HG02678 (cell line): ENCODE data around the gene SLC25A24.
"Not testable (repeated sequence)": the region's sequence is repeated elsewhere in the genome, so short reads cannot be mapped to it uniquely, and the experiment has no call there.

Experiments
- ATAC-seq: cut with Tn5 transposase; IDR thresholded peaks from one replicate; pipeline ENCODE4 v1.9.1; 2021; ENCODE audit warnings: mild to moderate bottlenecking, moderate library complexity; ENCODE audit not compliant: unreplicated experiment

The SLC25A24 gene

DNA sequence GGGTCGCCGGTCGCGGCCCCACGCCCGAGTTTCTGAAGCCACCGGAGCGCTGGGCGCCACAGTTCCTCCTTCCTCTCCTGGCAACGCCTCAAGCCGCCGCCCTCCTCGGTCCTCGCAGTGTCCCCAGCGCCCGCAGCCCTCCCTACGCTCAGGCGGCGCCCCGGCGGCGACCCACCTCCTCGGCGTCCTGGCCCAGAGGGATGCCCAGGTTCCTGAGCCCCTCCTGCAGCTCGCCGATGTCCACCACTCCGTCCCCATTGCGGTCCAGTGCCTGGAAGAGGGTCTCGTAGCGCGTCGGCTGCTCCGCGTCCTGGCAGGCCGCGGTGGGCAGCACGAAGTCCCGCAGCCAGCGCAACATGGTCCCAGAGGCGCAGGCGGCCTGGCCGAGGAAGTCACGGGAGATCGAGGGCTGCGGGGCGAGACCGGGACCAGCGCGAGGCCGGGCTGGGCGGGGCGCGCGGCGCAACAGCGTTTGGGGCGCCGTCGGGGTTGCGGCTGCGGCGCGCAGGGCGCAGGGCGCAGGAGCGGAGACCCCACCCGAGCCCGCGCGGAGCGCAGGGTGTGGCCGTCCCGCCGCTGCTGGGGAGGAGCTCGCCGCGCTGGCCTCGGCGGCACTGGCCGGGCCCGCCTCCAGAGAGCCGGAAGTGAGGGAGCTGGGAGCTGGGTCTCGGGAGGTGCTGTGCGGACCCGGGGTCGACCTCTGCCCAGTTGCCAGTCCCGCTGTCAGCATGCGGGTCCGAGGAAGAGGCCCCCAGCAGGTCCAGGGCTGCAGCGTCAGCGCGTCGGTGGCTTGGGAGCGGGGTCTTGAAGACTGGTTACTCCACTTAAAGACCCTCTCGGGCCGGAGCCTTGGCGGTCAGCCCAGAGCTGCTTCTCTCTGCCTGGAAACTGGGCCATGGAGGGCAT, at the start of gene SLC25A24:
TSS of gene SLC25A24 (minus strand) at position 563 of the 906 bp plus-strand sequence. CDS start at position 358, 205 bp downstream.
- peak; percentile 84 for ATAC-seq

DNA sequence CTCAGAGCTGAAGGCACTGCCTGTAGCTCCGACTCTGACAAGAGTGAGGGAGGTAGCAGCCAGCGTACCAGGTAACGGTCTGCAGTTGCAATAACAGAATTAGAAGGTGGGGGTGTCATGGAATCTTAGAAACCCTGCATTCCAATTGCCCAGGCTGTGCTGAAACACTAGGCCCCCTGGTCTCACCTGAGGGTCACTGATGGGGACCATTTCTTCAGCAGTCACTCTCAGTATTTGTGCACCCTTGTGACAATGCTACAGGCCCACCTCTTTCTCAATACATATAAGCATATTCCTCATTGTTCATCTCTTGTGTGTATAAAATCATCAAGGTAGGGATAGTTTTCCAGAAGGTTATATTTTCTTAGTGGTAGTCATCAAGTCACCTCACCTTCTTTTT, 43.8 kb upstream of the SLC25A24 start, which contains the start of gene NBPF4:
TSS of gene NBPF4 (minus strand) at position 101 of the 400 bp plus-strand sequence. CDS start 315 bp downstream, outside the sequence.
- ATAC-seq: not testable (repeated sequence)

DNA sequence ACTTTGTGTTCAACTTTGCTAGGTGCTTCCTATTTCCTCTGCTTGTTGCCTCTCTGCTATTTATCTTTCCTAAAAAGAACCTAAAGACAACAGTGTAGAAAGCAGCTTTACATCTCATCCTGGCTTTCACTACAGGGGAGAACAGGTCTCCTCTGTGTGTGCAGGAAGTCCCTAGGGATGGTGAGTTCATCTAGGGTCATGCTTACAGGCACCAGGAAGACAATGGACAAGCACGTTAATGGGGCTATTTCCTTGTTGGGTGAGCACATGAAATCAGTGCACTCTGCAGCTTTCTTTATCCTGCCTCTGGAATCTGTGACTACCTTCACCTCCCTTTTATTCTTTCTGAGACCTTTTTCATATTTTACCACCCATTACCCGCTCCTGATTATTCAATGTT, 39.3 kb upstream of the SLC25A24 start:
- not testable (repeated sequence) for ATAC-seq

DNA sequence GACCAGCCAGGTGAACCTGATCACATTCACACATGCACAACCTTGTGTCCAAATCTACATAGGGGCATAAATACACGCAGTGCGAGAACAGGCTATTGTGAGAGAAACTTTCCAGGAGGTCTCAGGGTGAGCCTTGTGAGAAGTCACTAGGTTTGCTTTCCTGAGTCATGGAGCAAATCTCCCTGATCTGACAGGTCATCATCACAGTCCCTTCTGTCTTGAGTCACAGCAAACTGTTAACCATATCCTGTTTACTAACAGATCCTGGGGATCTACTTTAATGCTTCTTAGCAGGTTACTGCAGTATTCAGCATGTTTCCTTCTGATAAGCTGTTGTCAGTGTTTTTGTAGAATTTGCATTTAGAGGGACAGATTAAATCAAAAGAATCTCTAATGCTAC, 35.2 kb upstream of the SLC25A24 start:
- not testable (repeated sequence) for ATAC-seq

DNA sequence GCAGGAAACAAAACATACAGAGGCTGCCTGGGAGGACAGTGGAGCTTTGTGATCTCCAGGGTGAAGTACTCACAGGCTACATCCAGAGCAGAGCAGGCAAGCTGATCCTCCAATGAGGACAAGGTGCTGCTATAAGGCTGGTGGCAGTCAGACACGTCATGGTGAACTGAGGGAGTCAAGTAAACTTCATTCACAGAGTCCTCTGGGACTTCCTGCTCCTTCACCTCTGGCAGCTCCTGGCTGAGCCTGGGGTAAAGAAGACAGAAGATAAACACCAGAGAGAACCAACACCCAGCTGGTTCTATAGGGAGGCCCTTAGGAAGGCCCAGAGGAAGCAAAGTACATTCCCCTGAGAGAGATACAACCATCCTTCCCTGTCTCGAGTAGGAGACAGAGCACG, 32.0 kb upstream of the SLC25A24 start:
- not testable (repeated sequence) for ATAC-seq

DNA sequence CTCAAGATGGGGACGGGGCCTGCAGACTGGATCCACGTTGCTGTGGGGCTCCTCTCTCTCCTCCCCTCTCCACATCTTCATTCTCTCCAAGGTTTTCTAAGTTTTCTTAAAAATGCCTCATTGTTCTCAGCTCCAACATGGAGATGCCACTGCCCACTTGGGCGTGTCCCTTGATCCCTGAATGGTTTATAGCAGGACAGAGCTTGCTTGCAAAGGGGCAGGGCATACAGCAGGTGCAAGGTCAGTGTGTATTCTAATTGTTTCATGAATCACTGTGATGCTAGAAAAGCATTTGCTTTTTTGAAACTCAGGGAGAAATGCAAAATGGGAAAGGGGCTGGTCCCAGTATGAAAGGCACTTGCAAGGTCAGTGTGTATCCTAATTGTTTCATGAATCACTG, 29.8 kb upstream of the SLC25A24 start:
- not testable (repeated sequence) for ATAC-seq

DNA sequence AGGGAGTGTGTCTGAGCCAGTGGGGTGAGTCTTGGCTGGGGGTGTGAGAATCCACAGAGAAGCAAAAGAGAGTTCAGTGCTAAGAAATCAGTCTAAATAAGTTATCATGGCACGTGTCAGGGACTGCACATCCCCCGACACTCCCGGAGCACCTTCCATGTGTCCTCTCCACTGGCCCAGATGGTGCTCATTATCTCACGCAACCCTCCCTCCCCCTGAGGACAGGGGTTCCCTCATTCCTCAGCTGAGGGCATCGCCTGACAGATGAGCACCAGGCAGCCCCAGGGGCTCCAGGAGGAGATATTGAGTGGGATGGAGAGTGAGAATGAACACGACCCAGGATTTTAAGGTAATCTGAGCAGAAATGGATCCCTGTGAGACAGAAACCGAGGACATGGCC, 27.6 kb upstream of the SLC25A24 start:
- not testable (repeated sequence) for ATAC-seq

DNA sequence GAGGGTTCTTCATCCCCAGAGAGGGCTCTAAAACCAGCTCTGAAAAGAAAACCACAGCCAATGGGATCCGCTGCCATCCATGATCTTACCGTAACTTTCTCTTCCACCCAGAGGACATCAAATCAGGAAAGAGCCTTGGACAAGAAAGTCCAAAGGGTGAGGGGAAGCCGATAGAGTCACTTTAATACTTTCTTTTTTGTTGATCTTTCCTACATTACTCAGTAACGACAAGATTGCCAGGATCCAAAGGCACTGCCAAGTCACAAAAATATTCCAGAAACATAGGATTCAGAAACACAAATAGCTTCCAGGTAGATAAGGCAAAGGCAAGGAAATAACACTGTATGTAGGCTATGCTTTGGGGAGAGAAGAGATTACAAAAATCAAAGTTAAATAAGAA, 26.7 kb upstream of the SLC25A24 start:
- not testable (repeated sequence) for ATAC-seq

DNA sequence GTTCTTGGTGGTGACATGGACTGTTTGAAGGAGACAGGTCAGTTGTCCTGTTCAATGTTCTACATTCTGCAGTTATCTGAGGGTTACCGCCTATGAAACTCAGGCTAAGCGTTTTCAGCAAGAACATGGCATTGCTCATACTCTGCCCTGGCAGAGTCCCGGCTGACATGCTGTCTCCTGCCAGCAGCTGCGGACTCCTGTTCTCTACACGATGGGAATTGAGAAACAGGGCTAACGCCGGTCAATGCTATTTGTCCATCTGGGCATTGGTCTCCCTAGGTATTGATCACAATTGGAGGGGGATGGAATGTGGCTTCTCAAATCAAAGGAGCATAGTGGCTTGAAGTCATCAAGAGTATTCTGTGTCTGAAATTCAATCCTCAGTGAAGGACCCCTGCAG, 23.1 kb upstream of the SLC25A24 start:
- not testable (repeated sequence) for ATAC-seq

DNA sequence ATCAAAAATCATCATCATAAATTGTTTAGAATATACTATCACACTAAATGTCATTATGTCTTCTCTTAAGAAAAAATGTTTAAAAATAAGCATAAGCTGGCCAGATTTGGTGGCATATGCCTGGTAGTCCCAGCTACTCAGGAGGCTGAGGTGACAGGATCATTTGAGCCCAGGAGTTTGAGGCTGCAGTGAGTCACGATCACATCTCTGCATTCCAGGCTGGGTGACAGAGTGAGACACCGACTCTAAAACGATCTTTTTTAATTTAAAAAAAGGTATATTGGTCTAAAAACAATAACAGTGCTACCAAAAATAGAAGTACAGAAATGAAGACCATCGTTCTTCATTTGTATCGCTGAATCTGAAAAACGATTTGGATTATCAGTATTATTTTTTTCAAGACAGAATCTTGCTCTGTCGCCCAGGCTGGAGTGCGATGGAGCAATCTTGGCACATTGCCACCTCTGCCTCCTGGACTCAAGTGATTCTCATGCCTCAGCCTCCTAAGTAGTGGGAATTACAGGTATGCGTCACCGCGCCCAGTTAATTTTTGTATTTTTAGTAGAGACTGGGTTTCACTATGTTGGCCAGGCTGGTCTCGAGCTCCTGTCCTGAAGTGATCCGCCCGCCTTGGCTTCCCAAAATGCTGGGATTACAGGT, 17.5 kb upstream of the SLC25A24 start:
- ATAC-seq: not testable (repeated sequence)

DNA sequence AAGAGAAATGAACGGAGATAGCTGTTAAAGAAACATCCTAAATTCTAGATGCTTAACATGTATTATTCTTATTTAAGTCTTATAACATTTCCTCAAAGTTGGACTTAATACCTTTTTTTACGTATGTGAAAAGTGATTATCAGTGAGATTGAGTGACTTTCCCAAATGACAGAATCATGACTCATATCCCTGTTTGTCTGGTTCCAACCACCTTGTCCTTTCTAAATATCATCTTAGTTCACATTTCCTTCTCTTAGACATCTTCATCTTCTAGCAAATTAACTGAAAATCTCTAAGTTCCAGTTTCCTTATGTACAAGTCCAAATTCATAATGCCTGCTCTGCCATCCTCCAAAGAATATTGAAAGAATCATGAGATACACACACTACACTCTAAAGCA, 16.9 kb upstream of the SLC25A24 start:
- not testable (repeated sequence) for ATAC-seq

DNA sequence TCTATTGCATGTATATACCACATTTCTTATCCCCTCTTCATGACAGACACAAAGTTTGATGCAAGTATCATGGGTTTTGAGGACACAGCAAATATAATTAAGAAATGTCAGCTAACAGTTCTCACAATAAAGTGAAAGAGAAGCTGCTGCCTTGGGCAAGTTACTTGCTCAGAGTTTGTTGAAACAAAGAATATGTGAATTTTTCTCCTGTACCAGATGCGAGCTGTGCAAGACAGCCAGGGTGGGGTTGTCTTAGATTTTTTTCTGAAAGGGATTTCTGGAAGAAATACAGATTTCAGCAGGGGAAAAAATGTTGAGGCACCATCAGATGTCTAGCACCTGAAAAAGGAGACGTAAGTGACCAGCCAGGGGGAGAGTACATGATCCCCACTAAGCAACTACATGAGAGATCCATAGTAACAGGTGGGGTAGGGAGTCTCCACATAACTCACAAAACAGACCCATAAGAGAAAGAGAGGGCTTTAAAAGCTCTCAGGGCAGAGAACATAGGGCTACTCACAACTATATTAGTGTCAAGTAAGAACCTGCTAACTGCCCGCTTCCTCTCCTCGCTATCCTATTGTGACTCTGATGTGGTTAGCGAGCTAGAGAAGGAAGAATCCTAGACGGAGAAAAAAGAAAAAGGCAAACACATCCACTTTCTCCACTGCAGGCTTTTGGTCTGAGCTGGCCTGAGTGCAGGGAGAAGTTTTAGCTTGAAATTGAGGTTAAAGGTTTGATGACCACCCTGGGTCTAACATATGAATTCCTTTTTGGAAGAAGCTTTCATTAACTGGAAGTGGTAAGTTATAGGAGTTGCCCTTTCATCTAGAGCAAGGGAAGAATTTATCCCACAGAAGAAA, 16.1 kb upstream of the SLC25A24 start:
- not testable (repeated sequence) for ATAC-seq

DNA sequence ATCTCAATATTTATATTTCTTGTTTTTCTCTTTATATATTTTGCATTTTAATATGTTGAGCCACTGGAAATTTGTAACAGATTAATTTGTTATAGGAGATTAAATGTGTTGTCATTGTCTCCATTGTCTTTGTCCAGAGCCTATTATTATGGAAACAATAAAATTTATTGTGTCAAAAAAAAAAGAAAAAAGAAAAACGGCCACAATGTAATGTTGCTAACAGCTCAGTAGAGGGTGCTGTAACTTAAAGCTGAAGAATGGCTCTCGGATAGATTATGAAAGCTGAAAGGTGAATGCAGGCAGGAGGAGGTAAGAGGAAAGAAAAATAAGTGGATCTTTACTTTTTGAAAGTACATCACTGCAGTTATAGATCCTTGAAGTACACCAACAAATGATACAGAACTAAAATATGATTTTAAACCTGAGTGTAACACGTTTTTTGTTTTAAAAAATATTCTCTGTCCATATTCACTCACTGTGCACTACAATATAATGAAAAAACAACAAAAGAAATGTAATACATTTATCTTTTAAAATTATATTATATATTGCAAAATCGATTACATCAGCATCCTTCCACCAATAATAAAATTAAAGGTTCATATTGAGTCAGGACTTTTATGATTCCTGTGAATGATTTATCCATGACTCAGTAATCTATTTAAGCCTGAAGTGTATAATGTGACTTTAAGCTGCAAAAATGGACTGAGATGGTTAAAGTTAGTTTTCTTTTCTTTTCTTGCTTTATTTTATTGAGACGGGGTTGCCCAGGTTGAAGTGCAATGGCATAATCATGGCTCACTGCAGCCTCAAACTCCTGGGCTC, 14.7 kb upstream of the SLC25A24 start:
- peak; percentile 67 for ATAC-seq

DNA sequence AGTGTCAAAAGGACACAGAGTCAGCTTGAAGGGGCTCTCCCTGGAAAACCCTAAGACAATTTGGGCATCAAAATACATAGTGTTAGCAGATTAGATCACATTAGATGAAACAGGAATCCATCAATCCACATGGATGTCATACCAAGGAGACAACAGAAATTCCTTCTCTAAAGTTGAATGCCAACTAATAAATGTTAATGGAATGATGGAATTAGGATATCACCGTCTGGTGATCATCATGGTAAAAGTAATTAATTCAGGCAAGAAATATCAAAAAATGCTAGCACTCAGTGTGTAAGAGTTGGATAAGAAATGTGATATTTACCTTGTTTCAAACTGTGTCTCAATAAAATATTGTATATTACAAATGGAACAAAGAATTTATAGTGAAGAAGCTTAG, 10.9 kb upstream of the SLC25A24 start:
- no peak for ATAC-seq

DNA sequence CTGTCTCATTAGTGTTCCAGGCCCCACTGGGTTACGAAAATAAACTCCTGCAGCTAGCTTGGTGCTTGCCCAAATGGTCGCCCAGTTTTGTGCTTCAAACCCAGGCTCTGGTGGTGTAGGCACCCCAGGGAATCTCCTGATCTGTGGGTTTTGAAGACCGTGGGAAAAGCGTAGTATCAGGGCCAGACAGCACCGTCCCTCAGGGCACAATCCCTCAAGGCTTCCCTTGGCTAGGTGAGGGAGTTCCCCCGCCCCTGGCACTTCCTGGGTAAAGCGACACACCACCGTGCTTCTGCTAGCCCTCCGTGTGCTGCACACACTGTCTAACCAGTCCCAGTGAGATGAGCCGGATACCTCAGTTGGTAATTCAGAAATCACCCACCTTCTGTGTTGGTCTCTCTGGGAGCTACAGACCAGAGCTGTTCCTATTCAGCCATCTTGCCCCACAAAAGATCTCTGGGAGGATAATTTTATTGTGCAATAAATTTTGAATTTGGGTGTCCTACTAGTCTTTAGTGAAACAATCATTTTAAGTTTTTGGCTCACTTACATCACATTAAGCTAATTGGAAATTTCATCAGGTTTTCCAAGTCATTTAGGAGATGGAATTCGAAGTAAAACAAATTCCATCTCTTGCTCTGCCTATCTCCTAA, 9.4 kb upstream of the SLC25A24 start:
- no peak for ATAC-seq

DNA sequence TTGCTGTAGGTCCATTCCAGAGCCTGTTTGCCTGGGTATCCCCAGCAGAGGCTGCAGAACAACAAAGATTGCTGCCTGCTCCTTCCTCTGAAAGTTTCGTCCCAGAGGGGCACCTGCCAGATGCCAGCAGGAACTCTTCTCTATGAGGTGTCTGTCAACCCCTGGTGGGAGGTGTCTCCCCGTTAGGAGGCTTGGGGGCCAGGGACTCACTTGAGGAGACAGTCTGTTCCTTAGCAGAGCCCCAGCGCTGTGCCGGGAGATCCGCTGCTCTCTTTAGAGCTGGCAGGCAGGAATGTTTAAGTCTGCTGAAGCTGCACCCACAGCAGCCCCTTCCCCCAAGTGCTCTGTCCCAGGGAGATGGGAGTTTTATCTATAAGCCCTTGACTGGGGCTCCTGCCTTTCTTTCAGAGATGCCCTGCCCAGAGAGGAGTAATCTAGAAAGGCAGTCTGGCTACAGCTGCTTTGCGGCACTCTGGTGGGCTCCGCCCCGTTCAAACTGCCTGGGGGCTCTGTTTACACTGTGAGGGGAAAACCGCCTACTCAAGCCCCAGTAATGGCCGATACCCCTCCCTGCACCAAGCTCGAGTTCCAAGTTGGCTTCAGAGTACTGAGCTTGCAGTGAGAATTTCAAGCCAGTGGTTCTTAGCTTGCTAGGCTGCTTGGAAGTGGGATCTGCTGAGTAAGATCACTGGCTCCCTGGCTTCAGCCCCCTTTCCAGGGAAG, 8.7 kb upstream of the SLC25A24 start:
- ATAC-seq: no peak

DNA sequence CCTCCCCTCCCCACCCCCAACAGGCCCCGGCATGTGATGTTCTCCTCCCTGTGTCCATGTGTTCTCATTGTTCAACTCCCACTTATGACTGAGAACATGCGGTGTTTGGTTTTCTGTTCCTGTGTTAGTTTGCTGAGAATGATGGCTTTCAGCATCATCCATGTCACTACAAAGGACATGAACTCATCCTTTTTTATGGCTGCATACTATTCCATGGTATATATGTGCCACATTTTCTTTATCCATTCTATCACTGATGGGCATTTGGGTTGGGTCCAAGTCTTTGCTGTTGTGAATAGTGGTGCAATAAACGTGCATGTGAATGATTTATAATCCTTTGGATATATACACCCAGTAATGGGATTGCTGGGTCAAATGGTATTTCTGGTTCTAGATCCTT, 3.4 kb upstream of the SLC25A24 start:
- ATAC-seq: not testable (repeated sequence)

DNA sequence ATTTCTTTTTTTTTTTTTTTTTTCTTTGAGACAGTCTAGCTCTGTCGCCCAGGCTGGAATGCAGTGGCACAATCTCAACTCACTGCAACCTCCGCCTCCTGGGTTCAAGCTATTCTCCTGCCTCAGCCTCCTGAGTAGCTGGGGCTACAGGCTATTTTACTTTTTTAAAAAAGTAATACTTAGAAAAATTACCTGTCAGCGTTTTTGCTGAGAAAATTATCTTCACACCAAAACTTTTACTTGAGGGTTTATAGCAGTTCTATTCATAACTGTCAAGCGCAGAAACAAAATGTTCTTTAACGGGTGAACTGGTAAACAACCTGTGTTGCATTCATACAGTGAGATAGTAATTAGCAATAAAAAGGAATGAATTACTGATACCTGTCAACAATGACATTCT, 1.5 kb upstream of the SLC25A24 start:
- ATAC-seq: no peak

DNA sequence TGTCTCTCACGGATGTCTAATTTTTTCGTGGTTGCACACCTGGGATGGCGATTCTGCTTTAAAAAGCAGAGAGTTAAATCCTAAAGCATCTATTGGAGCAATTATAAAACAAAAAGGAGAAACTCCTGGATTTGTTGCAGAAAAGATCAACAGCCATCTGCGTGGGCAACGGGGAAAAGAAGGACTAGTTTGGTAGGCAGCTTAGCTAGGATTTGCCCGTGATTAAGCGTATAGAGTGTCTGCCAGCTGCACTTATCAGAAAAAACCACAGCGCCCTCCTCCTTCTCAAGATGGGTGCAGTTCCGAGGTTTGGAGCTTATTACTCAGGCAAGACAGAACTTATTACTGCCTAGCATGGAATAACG, 526 bp upstream of the SLC25A24 start:
- no peak for ATAC-seq
